GM12873 (cell line): Measurements from ENCODE around the gene TMTC2.

Source experiments
- TF ChIP-seq, protein P1 (sequence below): IDR thresholded peaks from 2 replicates; pipeline ENCODE4 v1.5.1; 2012; ENCODE audit warnings: low read depth, mild to moderate bottlenecking, moderate library complexity, low read length, control low read depth; ENCODE audit not compliant: insufficient read depth; ENCODE audit errors: missing control alignments

Gene TMTC2

DNA sequence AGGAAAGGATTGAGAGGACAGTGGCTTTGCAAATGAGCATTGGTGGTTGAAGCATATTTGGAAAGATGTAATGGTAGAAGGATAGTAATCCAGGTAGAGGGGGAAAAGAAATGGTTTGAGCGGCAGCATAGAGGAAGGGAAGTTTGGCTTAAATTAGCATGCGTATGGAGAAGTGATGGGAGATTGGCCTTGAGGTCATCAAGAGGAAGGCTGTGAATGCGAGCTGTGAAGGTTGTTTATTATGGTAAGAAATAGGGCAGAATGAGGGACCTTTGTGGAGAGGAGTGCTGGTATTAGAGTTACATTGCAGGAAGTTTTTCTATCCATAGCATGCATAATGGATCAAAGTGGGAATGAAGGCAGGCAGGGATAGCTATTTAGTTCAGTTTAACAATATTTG, 162.1 kb downstream of the TMTC2 start:
- TF ChIP-seq, protein P1, sequence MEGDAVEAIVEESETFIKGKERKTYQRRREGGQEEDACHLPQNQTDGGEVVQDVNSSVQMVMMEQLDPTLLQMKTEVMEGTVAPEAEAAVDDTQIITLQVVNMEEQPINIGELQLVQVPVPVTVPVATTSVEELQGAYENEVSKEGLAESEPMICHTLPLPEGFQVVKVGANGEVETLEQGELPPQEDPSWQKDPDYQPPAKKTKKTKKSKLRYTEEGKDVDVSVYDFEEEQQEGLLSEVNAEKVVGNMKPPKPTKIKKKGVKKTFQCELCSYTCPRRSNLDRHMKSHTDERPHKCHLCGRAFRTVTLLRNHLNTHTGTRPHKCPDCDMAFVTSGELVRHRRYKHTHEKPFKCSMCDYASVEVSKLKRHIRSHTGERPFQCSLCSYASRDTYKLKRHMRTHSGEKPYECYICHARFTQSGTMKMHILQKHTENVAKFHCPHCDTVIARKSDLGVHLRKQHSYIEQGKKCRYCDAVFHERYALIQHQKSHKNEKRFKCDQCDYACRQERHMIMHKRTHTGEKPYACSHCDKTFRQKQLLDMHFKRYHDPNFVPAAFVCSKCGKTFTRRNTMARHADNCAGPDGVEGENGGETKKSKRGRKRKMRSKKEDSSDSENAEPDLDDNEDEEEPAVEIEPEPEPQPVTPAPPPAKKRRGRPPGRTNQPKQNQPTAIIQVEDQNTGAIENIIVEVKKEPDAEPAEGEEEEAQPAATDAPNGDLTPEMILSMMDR: no peak

DNA sequence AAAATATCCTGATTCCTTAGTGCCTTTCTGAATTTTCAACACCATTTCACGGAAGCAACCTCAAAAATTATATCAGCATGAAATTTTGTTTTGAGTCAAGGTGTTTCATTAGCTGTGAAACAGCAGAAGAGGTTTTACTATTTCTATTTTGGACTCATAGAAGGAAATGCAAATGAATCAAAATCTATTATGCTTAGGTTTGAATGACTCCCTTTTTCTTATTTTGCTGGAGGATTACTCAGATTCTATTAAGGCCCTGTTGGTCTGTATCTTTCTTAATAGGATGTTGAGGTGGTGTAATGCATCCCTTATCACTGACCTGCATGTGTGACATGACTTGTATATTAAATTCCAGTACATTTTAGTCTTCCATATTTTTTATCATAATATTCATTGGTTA, 165.8 kb downstream of the TMTC2 start:
- TF ChIP-seq, protein P1: no peak

DNA sequence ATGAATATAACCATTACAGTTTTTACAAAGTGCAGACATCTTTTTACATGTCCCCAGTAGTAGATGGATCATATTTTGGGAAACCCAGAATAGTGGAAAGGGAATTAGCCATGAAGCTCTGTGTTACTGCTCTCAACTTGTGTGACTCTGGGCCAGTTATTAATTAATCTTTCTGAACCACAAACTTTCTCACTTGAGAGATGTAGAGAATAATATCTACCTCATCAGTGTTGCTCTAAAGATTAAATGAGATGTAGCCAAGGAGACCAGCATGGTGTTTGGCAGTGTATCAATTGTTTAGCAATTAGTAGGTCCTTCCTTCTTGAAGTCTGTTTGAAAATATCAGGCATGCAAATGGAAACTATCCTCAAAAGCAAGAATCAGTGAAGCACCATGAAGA, 169.2 kb downstream of the TMTC2 start:
- TF ChIP-seq, protein P1: no peak

DNA sequence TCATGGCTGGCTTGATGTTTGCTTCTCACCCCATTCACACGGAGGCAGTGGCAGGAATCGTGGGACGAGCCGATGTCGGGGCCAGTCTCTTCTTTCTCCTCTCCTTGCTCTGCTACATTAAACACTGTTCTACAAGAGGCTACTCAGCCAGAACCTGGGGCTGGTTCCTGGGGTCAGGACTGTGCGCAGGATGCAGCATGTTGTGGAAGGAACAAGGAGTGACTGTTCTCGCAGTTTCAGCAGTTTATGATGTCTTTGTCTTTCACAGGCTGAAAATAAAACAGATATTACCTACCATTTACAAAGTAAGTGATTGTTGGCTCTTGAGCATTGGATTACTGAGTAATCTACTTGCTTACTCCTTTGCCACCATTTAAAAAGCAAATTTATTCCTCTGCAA, 170.6 kb downstream of the TMTC2 start:
- TF ChIP-seq, protein P1: no peak

DNA sequence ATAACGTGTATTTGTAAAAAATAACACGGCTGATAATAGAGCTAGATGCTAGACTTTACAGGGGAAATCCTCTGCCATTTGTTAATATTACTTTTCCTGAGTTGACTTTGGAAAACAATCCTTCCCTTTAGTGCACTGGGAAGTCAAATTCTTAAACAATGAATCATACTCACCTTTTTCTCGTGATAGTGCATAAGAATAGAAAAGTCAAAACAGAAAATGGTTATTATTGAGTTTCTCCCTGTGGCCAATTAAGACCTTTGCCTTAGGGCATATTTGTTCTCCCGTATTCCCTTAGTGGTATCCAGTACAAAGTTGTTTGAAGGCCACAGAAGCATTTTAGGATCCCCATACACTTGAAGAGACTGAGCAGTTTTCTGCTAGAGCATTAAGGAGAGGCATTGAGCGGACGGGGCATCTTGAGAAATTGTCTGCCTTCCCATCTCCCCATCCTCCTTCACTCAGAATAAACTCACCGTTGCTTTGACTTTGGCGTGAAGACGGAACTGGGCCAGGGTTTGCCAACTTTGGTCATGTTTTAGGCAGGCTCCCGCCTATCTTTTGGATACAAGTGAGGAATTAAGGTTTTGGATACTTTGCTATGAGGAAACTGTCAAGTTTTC, 171.3 kb downstream of the TMTC2 start:
- TF ChIP-seq, protein P1: no peak

DNA sequence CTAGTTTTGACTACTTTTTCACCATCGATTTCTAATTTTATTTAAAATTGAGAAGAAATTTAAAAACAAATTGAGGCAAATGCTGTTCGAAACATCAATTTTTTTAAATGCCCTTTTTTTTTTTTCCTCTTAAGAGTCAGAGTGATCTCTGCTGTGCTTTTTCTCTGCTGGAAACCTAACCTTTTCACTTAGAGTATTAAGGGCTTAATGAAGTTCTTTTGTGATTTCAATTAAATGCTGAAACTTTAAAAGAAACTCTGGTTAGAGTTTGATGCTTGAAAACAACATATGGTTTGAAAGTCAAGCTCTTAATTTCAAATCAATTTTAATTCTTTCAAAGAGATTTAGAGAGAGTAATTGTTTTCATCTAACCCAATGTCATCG, 171.8 kb downstream of the TMTC2 start:
- TF ChIP-seq, protein P1: no peak

DNA sequence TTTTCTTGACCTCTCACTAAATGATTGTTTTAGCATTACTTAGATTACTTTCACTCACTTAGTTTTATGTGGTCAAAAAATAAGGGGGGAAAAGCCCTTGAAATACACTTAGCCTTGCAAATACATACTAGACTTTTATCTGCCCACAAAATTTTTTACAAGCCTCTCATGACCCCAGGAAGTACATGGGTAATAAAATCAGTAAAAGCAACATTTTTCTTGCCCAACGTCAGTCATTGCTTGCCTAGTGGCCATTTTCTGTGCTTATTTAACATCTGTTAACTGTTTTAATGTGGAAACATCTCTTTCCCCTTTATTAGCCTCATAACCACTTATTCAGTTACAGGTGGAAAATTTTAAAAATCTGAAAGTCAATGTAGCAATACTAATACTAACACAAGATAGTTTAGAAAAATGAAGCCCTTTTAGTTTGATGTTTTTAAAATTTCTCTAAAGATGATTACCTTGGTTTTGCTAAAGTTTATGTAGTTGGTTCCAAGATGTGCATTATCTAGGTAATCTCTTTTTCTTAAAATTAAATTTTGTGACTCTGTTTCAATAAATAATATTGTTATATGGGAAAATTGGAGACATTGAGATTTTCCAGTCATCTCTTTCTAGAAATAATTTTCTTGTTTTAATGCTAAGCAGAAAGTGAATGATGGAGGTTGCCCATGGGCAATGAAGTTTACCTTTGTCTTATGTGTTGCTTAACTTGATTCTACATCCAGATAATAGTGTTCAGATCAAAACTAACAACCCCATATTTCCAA, 175.5 kb downstream of the TMTC2 start:
- TF ChIP-seq, protein P1: no peak
